ENCODE measurements around the gene BHMT.

BHMT gene

GRCh38 chr5:79111387-79111959 lies at the start of gene BHMT:
TSS of gene BHMT (plus strand) at chr5:79111809. CDS start at chr5:79111886, 77 bp downstream.
- DNase-seq: no peak

- DNase-seq: no peak
These were observed 49.2 kb upstream of the BHMT start for GRCh38 chr5:79062436-79062835.

GRCh38 chr5:79069488-79070349 lies 41.9 kb upstream of the BHMT start, which contains the start of the genes BHMT2 and DMGDH:
TSS of gene BHMT2 (plus strand) at chr5:79069767. CDS start at chr5:79069783, 16 bp downstream.
TSS of gene DMGDH (minus strand) at chr5:79069674. CDS start at chr5:79069620, 54 bp downstream.
- no peak for DNase-seq

- no peak for DNase-seq
These were observed 41.3 kb upstream of the BHMT start for GRCh38 chr5:79070350-79070667.

- DNase-seq: no peak
These were observed 37.0 kb upstream of the BHMT start for GRCh38 chr5:79074641-79075040.

GRCh38 chr5:79075646-79076426 lies 35.8 kb upstream of the BHMT start:
- no peak for DNase-seq

- DNase-seq: no peak
These were observed 34.8 kb upstream of the BHMT start for GRCh38 chr5:79076819-79077218.

GRCh38 chr5:79077680-79078365 lies 33.8 kb upstream of the BHMT start:
- no peak for DNase-seq

GRCh38 chr5:79080804-79081203 lies 30.8 kb upstream of the BHMT start:
- DNase-seq: no peak

- DNase-seq: no peak
These were observed 29.8 kb upstream of the BHMT start for GRCh38 chr5:79081779-79082178.

GRCh38 chr5:79086116-79086515 lies 25.5 kb upstream of the BHMT start:
- no peak for DNase-seq

- no peak for DNase-seq
These were observed 23.1 kb upstream of the BHMT start for GRCh38 chr5:79088507-79088906.

- DNase-seq: no peak
These were observed 20.5 kb upstream of the BHMT start for GRCh38 chr5:79091064-79091463.

- no peak for DNase-seq
These were observed 17.8 kb upstream of the BHMT start for GRCh38 chr5:79093762-79094161.

GRCh38 chr5:79105868-79106267 lies 5.7 kb upstream of the BHMT start:
- no peak for DNase-seq

GRCh38 chr5:79107020-79107796 lies 4.4 kb upstream of the BHMT start:
- DNase-seq: no peak

- no peak for DNase-seq
These were observed 3.5 kb upstream of the BHMT start for GRCh38 chr5:79108086-79108485.

- DNase-seq: no peak
These were observed 2.8 kb upstream of the BHMT start for GRCh38 chr5:79108792-79109191.

- DNase-seq: peak; percentile 8 to 22
These were observed 1.8 kb upstream of the BHMT start for GRCh38 chr5:79109527-79110492.

GRCh38 chr5:79111960-79112702 lies 522 bp downstream of the BHMT start:
- no peak for DNase-seq

All from CD4-positive, alpha-beta T cell treated with Interleukin-1 beta for 1 hour (primary cell).